Measurements from ENCODE around the gene HCN1.

DNA sequence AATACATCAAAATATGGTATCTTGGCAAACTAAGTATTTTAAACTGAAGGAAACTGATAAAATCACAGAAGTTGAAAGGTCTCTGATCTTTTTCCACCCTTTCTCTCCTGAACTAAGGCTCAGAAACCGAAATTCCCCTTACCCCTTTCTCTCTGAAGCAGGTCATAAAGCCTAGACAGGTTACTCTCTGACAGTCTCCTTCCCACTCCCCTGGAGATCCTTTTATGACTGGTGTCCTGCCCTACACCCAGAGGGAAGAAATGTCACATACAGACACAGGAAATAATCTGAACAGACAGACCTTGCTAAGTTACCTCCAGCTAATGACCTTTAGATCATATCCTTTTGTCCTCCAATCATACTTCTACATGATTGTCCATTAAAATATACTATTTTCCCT is 127.4 kb downstream of the HCN1 start:
- TF ChIP-seq, protein P1, sequence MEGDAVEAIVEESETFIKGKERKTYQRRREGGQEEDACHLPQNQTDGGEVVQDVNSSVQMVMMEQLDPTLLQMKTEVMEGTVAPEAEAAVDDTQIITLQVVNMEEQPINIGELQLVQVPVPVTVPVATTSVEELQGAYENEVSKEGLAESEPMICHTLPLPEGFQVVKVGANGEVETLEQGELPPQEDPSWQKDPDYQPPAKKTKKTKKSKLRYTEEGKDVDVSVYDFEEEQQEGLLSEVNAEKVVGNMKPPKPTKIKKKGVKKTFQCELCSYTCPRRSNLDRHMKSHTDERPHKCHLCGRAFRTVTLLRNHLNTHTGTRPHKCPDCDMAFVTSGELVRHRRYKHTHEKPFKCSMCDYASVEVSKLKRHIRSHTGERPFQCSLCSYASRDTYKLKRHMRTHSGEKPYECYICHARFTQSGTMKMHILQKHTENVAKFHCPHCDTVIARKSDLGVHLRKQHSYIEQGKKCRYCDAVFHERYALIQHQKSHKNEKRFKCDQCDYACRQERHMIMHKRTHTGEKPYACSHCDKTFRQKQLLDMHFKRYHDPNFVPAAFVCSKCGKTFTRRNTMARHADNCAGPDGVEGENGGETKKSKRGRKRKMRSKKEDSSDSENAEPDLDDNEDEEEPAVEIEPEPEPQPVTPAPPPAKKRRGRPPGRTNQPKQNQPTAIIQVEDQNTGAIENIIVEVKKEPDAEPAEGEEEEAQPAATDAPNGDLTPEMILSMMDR (IDR thresholded peaks at IDR 0.05), result no peak
- TF ChIP-seq POLR2A (IDR thresholded peaks at IDR 0.05) (no peak), POLR2AphosphoS5 (IDR thresholded peaks at IDR 0.05) (no peak)
